ENCODE results near the gene PES1. TPM values are rescaled to one million over a fixed set of nuclear protein-coding genes. Genes with fewer than 3 reads are reported as not detected.

The PES1 gene
- total RNA-seq, 1 experiment from 2014 or later = 110 TPM

DNA sequence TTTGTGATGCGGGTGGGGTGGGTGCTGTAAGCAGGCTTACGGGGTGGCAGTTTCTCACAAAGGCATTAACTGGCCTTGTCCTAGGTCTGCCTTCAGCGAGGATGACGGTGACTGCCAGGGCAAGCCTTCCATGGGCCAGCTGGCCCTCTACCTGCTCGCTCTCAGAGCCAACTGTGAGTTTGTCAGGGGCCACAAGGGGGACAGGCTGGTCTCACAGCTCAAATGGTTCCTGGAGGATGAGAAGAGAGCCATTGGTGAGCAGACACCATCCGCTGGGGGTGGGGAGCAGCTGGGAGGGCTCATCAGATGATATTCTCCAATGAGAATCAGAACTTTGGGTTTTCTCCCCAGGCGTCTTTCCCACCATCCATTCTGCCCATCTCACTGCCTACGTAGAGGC is 21.1 kb upstream of the PES1 start:
- no peaks in the 10 kb centered on the region for H3K9me2 ChIP-seq (replicated peaks; ENCODE audit: insufficient read depth, low read length)
- no peaks in the 10 kb centered on the region for H3K27me3 ChIP-seq (ENCODE audit: low read length)
- no peak overlapping the region for H3K9ac ChIP-seq (ENCODE audit: low read length)
- no peaks in the 10 kb centered on the region for H3K9me3 ChIP-seq (ENCODE audit: low read length)
- peaks cover 16% of the 10 kb centered on the region for H3K4me1 ChIP-seq (ENCODE audit: low read length)
- H3K79me2 ChIP-seq (ENCODE audit: low read length) = no peaks in the 10 kb centered on the region
- no peak overlapping the region for H3K4me2 ChIP-seq (ENCODE audit: low read depth, low read length, poor library complexity, severe bottlenecking)
- no peaks in the 10 kb centered on the region for H4K20me1 ChIP-seq (ENCODE audit: insufficient read depth, low read depth, low read length)
- H2AFZ ChIP-seq (ENCODE audit: low read length) = no peak overlapping the region
- no peak overlapping the region for H3K4me3 ChIP-seq (ENCODE audit: low read length)
- DNase-seq = no peak
- no peaks in the 10 kb centered on the region for H3K36me3 ChIP-seq (ENCODE audit: insufficient read depth, low read length)
- H3K27ac ChIP-seq (ENCODE audit: low read length) = no peak overlapping the region

DNA sequence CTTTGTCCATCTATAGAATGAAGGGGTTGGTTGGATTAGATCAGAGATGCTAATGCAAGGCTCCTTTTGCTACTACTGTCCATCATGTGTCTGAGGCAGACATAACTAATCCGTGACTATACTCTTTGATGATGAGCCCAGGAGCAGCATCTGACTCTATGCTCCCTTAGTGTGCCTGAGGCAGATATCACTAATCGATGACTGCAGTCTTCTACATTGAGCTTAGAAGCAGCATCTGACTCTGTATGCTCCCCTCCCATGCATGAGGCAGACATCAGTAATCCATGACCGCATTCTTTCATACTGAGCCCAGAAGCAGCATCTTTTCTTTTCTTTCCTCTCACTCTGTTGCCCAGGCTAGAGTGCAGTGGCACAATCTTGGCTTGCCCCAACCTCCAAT is 19.5 kb upstream of the PES1 start:
- DNase-seq = no peak
- H3K27ac ChIP-seq (ENCODE audit: low read length) = no peak overlapping the region
- H2AFZ ChIP-seq (ENCODE audit: low read length) = no peak overlapping the region
- no peaks in the 10 kb centered on the region for H3K79me2 ChIP-seq (ENCODE audit: low read length)
- no peaks in the 10 kb centered on the region for H4K20me1 ChIP-seq (ENCODE audit: insufficient read depth, low read depth, low read length)
- no peak overlapping the region for H3K4me2 ChIP-seq (ENCODE audit: low read depth, low read length, poor library complexity, severe bottlenecking)
- H3K9me2 ChIP-seq (replicated peaks; ENCODE audit: insufficient read depth, low read length) = no peaks in the 10 kb centered on the region
- no peaks in the 10 kb centered on the region for H3K9me3 ChIP-seq (ENCODE audit: low read length)
- no peak overlapping the region for H3K9ac ChIP-seq (ENCODE audit: low read length)
- H3K4me3 ChIP-seq (ENCODE audit: low read length) = no peak overlapping the region
- H3K27me3 ChIP-seq (ENCODE audit: low read length) = no peaks in the 10 kb centered on the region
- H3K4me1 ChIP-seq (ENCODE audit: low read length) = peaks cover 30% of the 10 kb centered on the region
- no peaks in the 10 kb centered on the region for H3K36me3 ChIP-seq (ENCODE audit: insufficient read depth, low read length)

DNA sequence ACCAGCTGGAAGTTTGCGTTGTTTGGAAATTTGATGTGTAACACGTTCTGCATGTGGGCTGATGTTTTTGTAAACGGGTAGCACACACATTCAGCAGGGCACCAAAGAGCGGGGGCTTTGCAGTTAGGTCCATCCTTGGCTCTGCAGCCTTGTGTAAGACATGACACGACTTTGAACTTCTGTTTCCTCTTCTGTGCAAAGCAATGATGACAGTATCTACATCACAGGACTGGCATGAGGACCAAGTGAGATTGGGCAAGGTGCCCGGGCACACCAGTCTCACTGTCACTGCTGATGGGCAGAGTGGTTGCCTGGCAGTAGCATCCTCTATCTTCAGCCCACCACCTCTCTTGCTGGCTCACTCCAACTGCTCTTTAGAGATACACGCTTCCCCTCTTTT is 18.6 kb upstream of the PES1 start:
- Histone ChIP-seq H3K79me2 (ENCODE audit: low read length) (no peaks in the 10 kb centered on the region), H3K9me3 (ENCODE audit: low read length) (no peaks in the 10 kb centered on the region), H3K4me1 (ENCODE audit: low read length) (peaks cover 37% of the 10 kb centered on the region), H3K27me3 (ENCODE audit: low read length) (no peaks in the 10 kb centered on the region), H3K9me2 (replicated peaks; ENCODE audit: insufficient read depth, low read length) (no peaks in the 10 kb centered on the region), H3K27ac (ENCODE audit: low read length) (no peak overlapping the region), H3K4me3 (ENCODE audit: low read length) (no peak overlapping the region), H4K20me1 (ENCODE audit: insufficient read depth, low read depth, low read length) (no peaks in the 10 kb centered on the region), H3K36me3 (ENCODE audit: insufficient read depth, low read length) (no peaks in the 10 kb centered on the region), H2AFZ (ENCODE audit: low read length) (no peak overlapping the region), H3K4me2 (ENCODE audit: low read depth, low read length, poor library complexity, severe bottlenecking) (no peak overlapping the region), H3K9ac (ENCODE audit: low read length) (no peak overlapping the region)
- DNase-seq = no peak

DNA sequence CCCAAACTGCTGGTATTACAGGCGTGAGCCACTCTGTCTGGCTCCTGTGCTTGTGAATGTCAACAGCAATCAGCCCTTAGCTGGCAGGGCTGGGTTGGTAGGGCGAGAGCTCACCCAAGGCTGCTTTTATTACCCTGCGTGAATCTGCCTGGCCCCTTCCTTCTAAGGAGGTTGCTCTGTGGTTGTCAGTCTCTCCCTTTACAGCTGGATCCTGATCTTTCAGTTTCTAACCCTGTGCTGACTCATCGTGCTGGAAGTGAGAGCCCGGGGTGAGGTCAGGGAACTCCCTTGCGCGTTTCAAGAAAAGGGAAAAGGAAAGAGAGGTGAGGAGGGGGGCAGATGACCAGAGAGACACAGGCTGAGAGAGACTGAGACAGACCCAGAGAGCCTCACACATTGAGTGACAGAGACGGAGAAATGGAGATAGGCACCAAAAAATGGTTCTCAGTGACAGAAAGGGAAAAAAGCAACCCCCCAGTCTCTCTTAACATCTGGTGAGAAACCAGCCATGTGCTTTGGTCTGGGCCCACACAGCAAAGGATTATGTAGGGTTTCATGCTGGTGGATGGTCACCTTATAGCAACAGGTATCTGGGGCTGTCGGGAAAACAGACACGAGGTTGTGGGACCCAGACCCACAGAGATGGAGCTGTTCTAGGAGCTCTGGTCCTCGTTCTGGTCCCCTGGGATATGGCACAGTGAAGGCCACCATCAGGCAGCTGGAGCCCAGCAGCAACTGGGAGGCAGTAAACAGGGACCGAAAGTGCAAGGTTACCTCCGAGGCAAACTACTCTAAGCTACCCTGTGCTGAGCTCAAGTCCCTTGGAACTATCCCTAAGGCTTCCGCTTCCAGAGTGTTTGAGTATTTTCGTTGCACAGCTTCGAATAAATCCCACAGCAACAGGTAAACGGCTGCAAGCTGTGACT is 17.8 kb upstream of the PES1 start:
- DNase-seq = no peak
- H3K36me3 ChIP-seq (ENCODE audit: insufficient read depth, low read length) = no peaks in the 10 kb centered on the region
- no peaks in the 10 kb centered on the region for H3K9me3 ChIP-seq (ENCODE audit: low read length)
- H4K20me1 ChIP-seq (ENCODE audit: insufficient read depth, low read depth, low read length) = no peaks in the 10 kb centered on the region
- H3K4me3 ChIP-seq (ENCODE audit: low read length) = no peak overlapping the region
- H3K79me2 ChIP-seq (ENCODE audit: low read length) = no peaks in the 10 kb centered on the region
- H3K4me2 ChIP-seq (ENCODE audit: low read depth, low read length, poor library complexity, severe bottlenecking) = peak overlapping the region; percentile 15
- H3K27ac ChIP-seq (ENCODE audit: low read length) = no peak overlapping the region
- H3K9ac ChIP-seq (ENCODE audit: low read length) = no peak overlapping the region
- no peaks in the 10 kb centered on the region for H3K27me3 ChIP-seq (ENCODE audit: low read length)
- H2AFZ ChIP-seq (ENCODE audit: low read length) = no peak overlapping the region
- peaks cover 37% of the 10 kb centered on the region for H3K4me1 ChIP-seq (ENCODE audit: low read length)
- no peaks in the 10 kb centered on the region for H3K9me2 ChIP-seq (replicated peaks; ENCODE audit: insufficient read depth, low read length)

DNA sequence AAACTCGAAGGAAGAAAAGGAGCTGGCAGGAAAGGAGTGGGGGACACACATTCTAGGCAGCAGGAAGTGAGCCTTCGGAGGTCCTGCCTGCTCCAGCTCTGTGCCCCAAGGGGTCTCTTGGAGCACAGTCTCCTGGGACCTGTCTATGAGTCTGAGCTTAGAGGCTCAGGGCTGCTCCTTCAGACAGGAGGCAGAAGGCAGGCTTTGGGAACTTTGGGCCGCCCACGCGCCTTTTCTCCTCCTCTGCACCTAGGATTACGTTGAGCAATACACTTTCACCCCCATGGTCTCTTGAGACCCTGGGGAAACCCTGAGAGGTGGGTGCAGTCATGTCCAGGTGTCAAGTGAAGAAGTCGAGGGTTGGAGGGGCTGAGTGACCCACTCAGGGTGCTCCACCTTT is 16.2 kb upstream of the PES1 start:
- DNase-seq = no peak
- H4K20me1 ChIP-seq (ENCODE audit: insufficient read depth, low read depth, low read length) = no peaks in the 10 kb centered on the region
- no peak overlapping the region for H3K4me3 ChIP-seq (ENCODE audit: low read length)
- H3K27me3 ChIP-seq (ENCODE audit: low read length) = no peaks in the 10 kb centered on the region
- H2AFZ ChIP-seq (ENCODE audit: low read length) = no peak overlapping the region
- no peaks in the 10 kb centered on the region for H3K36me3 ChIP-seq (ENCODE audit: insufficient read depth, low read length)
- no peaks in the 10 kb centered on the region for H3K79me2 ChIP-seq (ENCODE audit: low read length)
- H3K9me3 ChIP-seq (ENCODE audit: low read length) = no peaks in the 10 kb centered on the region
- H3K4me1 ChIP-seq (ENCODE audit: low read length) = peaks cover 37% of the 10 kb centered on the region
- H3K9me2 ChIP-seq (replicated peaks; ENCODE audit: insufficient read depth, low read length) = no peaks in the 10 kb centered on the region
- H3K9ac ChIP-seq (ENCODE audit: low read length) = no peak overlapping the region
- no peak overlapping the region for H3K4me2 ChIP-seq (ENCODE audit: low read depth, low read length, poor library complexity, severe bottlenecking)
- H3K27ac ChIP-seq (ENCODE audit: low read length) = no peak overlapping the region

DNA sequence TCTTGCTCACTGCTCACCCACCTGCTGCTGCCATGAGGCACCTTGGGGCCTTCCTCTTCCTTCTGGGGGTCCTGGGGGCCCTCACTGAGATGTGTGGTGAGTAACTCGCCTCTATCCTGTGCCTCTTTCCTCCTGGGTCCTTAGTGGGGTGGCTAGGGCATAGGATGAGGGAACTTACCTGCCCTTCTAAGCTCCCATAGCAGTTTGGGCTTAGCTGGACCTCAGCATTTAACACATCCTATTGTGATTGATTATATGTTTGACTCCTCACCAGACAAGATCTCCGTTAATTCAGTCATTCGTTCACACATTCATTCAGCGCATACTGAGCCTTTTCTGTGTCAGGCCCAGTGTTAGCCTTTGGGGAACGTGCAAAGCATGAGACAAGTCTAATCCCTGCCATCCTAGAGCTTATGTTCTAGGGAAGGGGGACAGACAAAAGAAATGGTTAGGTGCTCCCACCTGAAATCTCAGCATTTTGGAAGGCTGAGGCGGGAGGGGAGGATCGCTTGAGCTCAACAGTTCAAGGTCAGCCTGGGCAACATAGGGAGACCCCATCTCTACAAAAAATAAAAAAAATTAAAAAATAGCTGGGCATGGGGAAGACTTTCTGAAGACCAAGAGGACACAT is 15.7 kb upstream of the PES1 start:
- no peaks in the 10 kb centered on the region for H3K9me2 ChIP-seq (replicated peaks; ENCODE audit: insufficient read depth, low read length)
- DNase-seq = no peak
- no peaks in the 10 kb centered on the region for H3K27me3 ChIP-seq (ENCODE audit: low read length)
- H3K27ac ChIP-seq (ENCODE audit: low read length) = no peak overlapping the region
- H3K4me2 ChIP-seq (ENCODE audit: low read depth, low read length, poor library complexity, severe bottlenecking) = peak overlapping the region; percentile 87
- H2AFZ ChIP-seq (ENCODE audit: low read length) = peak overlapping the region; percentile 97; the same call in 1 of the 2 replicates
- no peaks in the 10 kb centered on the region for H3K9me3 ChIP-seq (ENCODE audit: low read length)
- peak overlapping the region; percentile 67; the same call in 1 of the 2 replicates for H3K4me3 ChIP-seq (ENCODE audit: low read length)
- H3K79me2 ChIP-seq (ENCODE audit: low read length) = no peaks in the 10 kb centered on the region
- H3K36me3 ChIP-seq (ENCODE audit: insufficient read depth, low read length) = no peaks in the 10 kb centered on the region
- peaks cover 37% of the 10 kb centered on the region for H3K4me1 ChIP-seq (ENCODE audit: low read length)
- no peaks in the 10 kb centered on the region for H4K20me1 ChIP-seq (ENCODE audit: insufficient read depth, low read depth, low read length)
- H3K9ac ChIP-seq (ENCODE audit: low read length) = peak overlapping the region; percentile 66

DNA sequence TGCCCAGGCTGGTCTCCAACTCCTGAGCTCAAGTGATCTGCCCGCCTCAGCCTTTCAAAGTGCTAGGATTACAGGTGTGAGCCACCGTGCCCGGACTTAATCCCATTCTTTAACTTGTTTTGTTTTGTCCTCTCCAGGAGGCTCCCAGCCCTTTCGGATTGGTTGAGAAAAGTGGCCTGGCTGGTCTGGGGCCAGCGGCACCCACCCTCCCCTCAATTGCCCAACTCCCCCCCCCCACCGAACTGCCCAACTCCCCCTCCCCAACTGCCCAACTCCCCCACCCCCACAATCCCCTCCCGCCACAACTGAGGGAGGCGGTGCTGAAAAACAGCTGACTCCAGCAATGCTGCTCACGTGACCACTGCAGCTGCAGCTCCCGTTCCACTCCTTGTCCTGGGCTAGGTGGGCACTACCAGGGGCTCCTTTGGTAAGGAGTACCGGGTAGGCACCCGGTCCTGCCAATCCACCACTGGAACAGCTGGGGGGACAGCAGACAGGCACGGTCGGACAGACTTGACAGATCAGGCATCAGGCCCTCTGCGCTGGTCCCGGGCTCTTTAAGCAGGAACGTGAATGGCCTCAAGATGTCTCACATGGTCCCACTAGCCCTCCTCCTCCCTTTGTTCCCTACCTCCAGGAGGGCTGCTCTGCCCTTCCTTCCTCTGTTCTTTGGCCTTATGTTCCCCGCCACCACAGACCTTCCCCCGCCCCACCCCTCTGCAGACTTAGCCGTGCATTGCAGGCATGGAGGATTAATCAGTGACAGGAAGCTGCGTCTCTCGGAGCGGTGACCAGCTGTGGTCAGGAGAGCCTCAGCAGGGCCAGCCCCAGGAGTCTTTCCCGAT is 15.0 kb upstream of the PES1 start, which contains the start of gene TCN2:
TCN2 (plus strand) TSS at position 720 of the 845 bp plus-strand sequence. CDS start 158 bp downstream, outside the sequence.
- no peaks in the 10 kb centered on the region for H3K9me2 ChIP-seq (replicated peaks; ENCODE audit: insufficient read depth, low read length)
- H2AFZ ChIP-seq (ENCODE audit: low read length) = peak within 1 kb of the TSS; percentile 97; the same call in 1 of the 2 replicates
- no peak within 1 kb of the TSS for H3K27ac ChIP-seq (ENCODE audit: low read length)
- peak within 1 kb of the TSS; percentile 67; the same call in 1 of the 2 replicates for H3K4me3 ChIP-seq (ENCODE audit: low read length)
- H3K4me1 ChIP-seq (ENCODE audit: low read length) = peaks cover 37% of the 10 kb centered on the region
- H3K9me3 ChIP-seq (ENCODE audit: low read length) = no peaks in the 10 kb centered on the region
- no peaks in the 10 kb centered on the region for H4K20me1 ChIP-seq (ENCODE audit: insufficient read depth, low read depth, low read length)
- peak; percentile 45 for DNase-seq
- no peaks in the 10 kb centered on the region for H3K36me3 ChIP-seq (ENCODE audit: insufficient read depth, low read length)
- peak within 1 kb of the TSS; percentile 66 for H3K9ac ChIP-seq (ENCODE audit: low read length)
- peak within 1 kb of the TSS; percentile 87 for H3K4me2 ChIP-seq (ENCODE audit: low read depth, low read length, poor library complexity, severe bottlenecking)
- H3K27me3 ChIP-seq (ENCODE audit: low read length) = no peaks in the 10 kb centered on the region
- H3K79me2 ChIP-seq (ENCODE audit: low read length) = no peaks in the 10 kb centered on the region
